AG04450 (cell line): Measurements from ENCODE around the gene SUN2. TPM values are rescaled to one million over a fixed set of nuclear protein-coding genes. Genes with fewer than 3 reads are reported as not detected.

Experiments used
- CTCF ChIA-PET: fragments of 300-600, 350-600 bp; formaldehyde crosslinking; extraction: SDS; loops from one replicate; lab custom pipeline; 2022; ENCODE audit warnings: antibody characterized with exemption, inconsistent platforms; lab: Charles Lee
- POLR2A ChIA-PET: fragments of 350-600 bp; formaldehyde crosslinking; extraction: SDS; loops from one replicate; lab custom pipeline; 2021; ENCODE audit warnings: antibody characterized with exemption, inconsistent platforms; lab: Yijun Ruan, JAX
- DNase-seq: peaks from one replicate; pipeline ENCODE4 v3.0.0-alpha.2; 2011; ENCODE audit warnings: low read depth, low spot score
- H3K27ac ChIP-seq: one replicate; pipeline ENCODE4 v1.5.1; 2012; ENCODE audit warnings: low read depth, low read length, control low read depth
- H3K27me3 ChIP-seq: one replicate; pipeline ENCODE4 v1.6.0; 2012; ENCODE audit warnings: low read length; ENCODE audit not compliant: control insufficient read depth, insufficient read depth
- H3K4me3 ChIP-seq: 2 replicates; pipeline ENCODE4 v1.5.1; 2011; ENCODE audit warnings: mild to moderate bottlenecking, low read depth, low read length, control low read depth
- H3K9me3 ChIP-seq: 2 replicates; pipeline ENCODE4 v1.5.1; 2012; ENCODE audit warnings: low read length; ENCODE audit not compliant: control insufficient read depth, insufficient read depth
- CTCF ChIP-seq: IDR thresholded peaks from 2 replicates; pipeline ENCODE4 v1.5.1; 2011; ENCODE audit warnings: low read depth, low read length, control low read depth, inconsistent platforms
- polyA plus RNA-seq: library from polyadenylated mRNA; depleted of rRNA; stranded (reverse); fragments of >200 nt; gene quantifications from 2 replicates; pipeline ENCODE4 v1.2.3, GENCODE V29; 2011

SUN2 gene
- polyA plus RNA-seq, 1 experiment = 24.5 TPM

GRCh38 chr22:38766076-38766777 is 10.4 kb upstream of the SUN2 start:
- no peaks in the 10 kb centered on the region for H3K27me3 ChIP-seq
- H3K4me3 ChIP-seq = no peak overlapping the region
- ChIA-PET CTCF (interaction anchor here (0.6 to 4.8 kb wide), 15 partner anchors 10 to 434 kb away, joined by 3 to 80 read pairs (median 3); no protein-coding TSS in a partner anchor), POLR2A (interaction anchor here (0.6 kb wide), 1 partner anchor 840 kb away, joined by 3 read pairs; no protein-coding TSS in a partner anchor)
- H3K27ac ChIP-seq = no peak overlapping the region
- TF ChIP-seq CTCF = peak; percentile 92
- no peak for DNase-seq
- H3K9me3 ChIP-seq = no peaks in the 10 kb centered on the region

- TF ChIP-seq CTCF = no peak
- POLR2A ChIA-PET = interaction anchor here (0.7 kb wide), 1 partner anchor 344 kb away, joined by 3 read pairs; no protein-coding TSS in a partner anchor
- no peak for DNase-seq
- H3K27me3 ChIP-seq = no peaks in the 10 kb centered on the region
- no peaks in the 10 kb centered on the region for H3K9me3 ChIP-seq
- CTCF ChIA-PET = no interaction called here
- no peak overlapping the region for H3K27ac ChIP-seq
- H3K4me3 ChIP-seq = no peak overlapping the region
Observed at GRCh38 chr22:38762551-38762983, 6.8 kb upstream of the SUN2 start.

- no peak for DNase-seq
- no peak for TF ChIP-seq CTCF
- no peaks in the 10 kb centered on the region for H3K27me3 ChIP-seq
- ChIA-PET CTCF (no interaction called here), POLR2A (interaction anchor here (0.6 to 0.7 kb wide), 2 partner anchors 29 to 345 kb away, joined by 3 read pairs; no protein-coding TSS in a partner anchor)
- H3K9me3 ChIP-seq = no peaks in the 10 kb centered on the region
- no peak overlapping the region for H3K27ac ChIP-seq
- H3K4me3 ChIP-seq = no peak overlapping the region
Observed at GRCh38 chr22:38761202-38762162, 5.7 kb upstream of the SUN2 start.

GRCh38 chr22:38760477-38761201 is 4.8 kb upstream of the SUN2 start:
- TF ChIP-seq CTCF = no peak
- Histone ChIP-seq H3K4me3 (no peak overlapping the region), H3K9me3 (no peaks in the 10 kb centered on the region; the same call in 1 of the 2 replicates), H3K27me3 (no peaks in the 10 kb centered on the region), H3K27ac (no peak overlapping the region)
- CTCF ChIA-PET = interaction anchor here (1.1 kb wide), 1 partner anchor 8 kb away, joined by 5 read pairs; no protein-coding TSS in a partner anchor
- no peak for DNase-seq
- POLR2A ChIA-PET = interaction anchor here (0.6 kb wide), 1 partner anchor 29 kb away, joined by 3 read pairs; no protein-coding TSS in a partner anchor
